WTC11 (cell line): ENCODE measurements around the gene GALNT2. TPM values are rescaled to one million over a fixed set of nuclear protein-coding genes. Genes with fewer than 3 reads are reported as not detected.

Experiments used
- ATAC-seq: fragments of 200-7000 bp; cut with Tn5 transposase; 2 replicates; pipeline ENCODE4 v1.10.0; 2021; ENCODE audit warnings: mild to moderate bottlenecking, moderate library complexity
- CTCF ChIA-PET: fragments of 300-600 bp; sonication (Branson Sonifier 250); formaldehyde crosslinking; loops from one replicate; lab custom pipeline; 2021; ENCODE audit warnings: antibody characterized with exemption; lab: Charles Lee
- POLR2A ChIA-PET: fragments of 350-600 bp; sonication (Branson Sonifier 250); formaldehyde crosslinking; loops from one replicate; lab custom pipeline; 2021; ENCODE audit warnings: antibody characterized with exemption; lab: Charles Lee
- DNase-seq: peaks from one replicate; pipeline ENCODE4 v3.0.0; 2021; ENCODE audit warnings: low spot score
- H3K27ac Mint-ChIP-seq: 2 replicates; pipeline ENCODE4 v1.8.0; 2021; ENCODE audit warnings: mixed read lengths
- H3K27me3 Mint-ChIP-seq: 2 replicates; pipeline ENCODE4 v1.8.0; 2021; ENCODE audit warnings: low read depth, mild to moderate bottlenecking, moderate library complexity, mixed read lengths
- H3K36me3 Mint-ChIP-seq: 2 replicates; pipeline ENCODE4 v1.8.0; 2021; ENCODE audit warnings: mixed read lengths
- H3K4me1 Mint-ChIP-seq: 2 replicates; pipeline ENCODE4 v1.8.0; 2022; ENCODE audit warnings: mixed read lengths
- H3K4me3 Mint-ChIP-seq: 2 replicates; pipeline ENCODE4 v1.8.0; 2021; ENCODE audit warnings: mild to moderate bottlenecking, moderate library complexity, mixed read lengths
- H3K9me3 Mint-ChIP-seq: 2 replicates; pipeline ENCODE4 v1.8.0; 2021; ENCODE audit warnings: mixed read lengths
- CREB1 ChIP-seq: sonication (generic); formaldehyde crosslinking; IDR thresholded peaks from 2 replicates; pipeline ENCODE4 v1.8.0; 2023; ENCODE audit warnings: mild to moderate bottlenecking, missing genetic modification reagents
- CREM ChIP-seq: sonication (generic); formaldehyde crosslinking; IDR thresholded peaks from 2 replicates; pipeline ENCODE4 v1.8.1; 2022; ENCODE audit warnings: mild to moderate bottlenecking, missing genetic modification reagents, moderate library complexity
- ESRRA ChIP-seq: sonication (generic); formaldehyde crosslinking; IDR thresholded peaks from 2 replicates; pipeline ENCODE4 v1.8.1; 2022; ENCODE audit warnings: mild to moderate bottlenecking, missing genetic modification reagents, borderline replicate concordance
- FOXP1 ChIP-seq: sonication (generic); formaldehyde crosslinking; IDR thresholded peaks from 2 replicates; pipeline ENCODE4 v1.8.0; 2022; ENCODE audit warnings: missing genetic modification reagents, mild to moderate bottlenecking, moderate library complexity, borderline replicate concordance
- GRHL2 ChIP-seq: fragments of 250-450 bp; sonication (Bioruptor Pico); IDR thresholded peaks from 2 replicates; pipeline ENCODE4 v1.8.0; 2022; ENCODE audit warnings: mild to moderate bottlenecking, moderate library complexity; ENCODE audit not compliant: insufficient replicate concordance, severe bottlenecking
- GTF2I ChIP-seq: fragments of 250-450 bp; sonication (Bioruptor Pico); conservative IDR thresholded peaks from 2 replicates; pipeline ENCODE4 v1.4.0; 2021; ENCODE audit warnings: mild to moderate bottlenecking
- HMGA2 ChIP-seq: fragments of 250-450 bp; sonication (Bioruptor Pico); IDR thresholded peaks from 2 replicates; pipeline ENCODE4 v1.4.0; 2021; ENCODE audit warnings: mild to moderate bottlenecking, moderate library complexity
- NFE2L1 ChIP-seq: sonication (generic); formaldehyde crosslinking; IDR thresholded peaks from 2 replicates; pipeline ENCODE4 v1.8.1; 2023; ENCODE audit warnings: missing genetic modification reagents
- NR3C1 ChIP-seq: sonication (generic); formaldehyde crosslinking; conservative IDR thresholded peaks from 2 replicates; pipeline ENCODE4 v1.8.1; 2023; ENCODE audit warnings: low read depth, mild to moderate bottlenecking, missing genetic modification reagents
- PRRX2 ChIP-seq: fragments of 250-450 bp; sonication (Bioruptor Pico); IDR thresholded peaks from 2 replicates; pipeline ENCODE4 v1.8.0; 2021; ENCODE audit warnings: mild to moderate bottlenecking
- RORB ChIP-seq: fragments of 250-450 bp; sonication (Bioruptor Pico); IDR thresholded peaks from 2 replicates; pipeline ENCODE4 v1.9.0; 2021; ENCODE audit warnings: mild to moderate bottlenecking
- ZNF219 ChIP-seq: sonication (generic); formaldehyde crosslinking; IDR thresholded peaks from 2 replicates; pipeline ENCODE4 v1.8.0; 2023; ENCODE audit warnings: missing genetic modification reagents, mild to moderate bottlenecking, borderline replicate concordance
- ZNF317 ChIP-seq: sonication (generic); formaldehyde crosslinking; IDR thresholded peaks from 2 replicates; pipeline ENCODE4 v1.8.1; 2023; ENCODE audit warnings: low read depth, mild to moderate bottlenecking, moderate library complexity, missing genetic modification reagents, borderline replicate concordance
- ZNF396 ChIP-seq: fragments of 250-450 bp; sonication (Bioruptor Pico); IDR thresholded peaks from 2 replicates; pipeline ENCODE4 v1.8.0; 2021; ENCODE audit warnings: mild to moderate bottlenecking, moderate library complexity, borderline replicate concordance
- ZNF671 ChIP-seq: fragments of 250-450 bp; sonication (Bioruptor Pico); IDR thresholded peaks from 2 replicates; pipeline ENCODE4 v1.8.0; 2021; ENCODE audit warnings: mild to moderate bottlenecking
- total RNA-seq: library from RNA; stranded (reverse); gene quantifications from 3 replicates; pipeline ENCODE4 v1.2.3, GENCODE V29; 2021
- TF ChIP-seq, protein P1 (sequence below): sonication (generic); formaldehyde crosslinking; IDR thresholded peaks from 2 replicates; pipeline ENCODE4 v1.8.1; 2023; ENCODE audit warnings: mild to moderate bottlenecking, missing genetic modification reagents, borderline replicate concordance
- TF ChIP-seq, protein P2 (sequence below): sonication (generic); formaldehyde crosslinking; IDR thresholded peaks from 2 replicates; pipeline ENCODE4 v1.8.1; 2022; ENCODE audit warnings: low read depth, missing genetic modification reagents, borderline replicate concordance
- TF ChIP-seq, protein P3 (sequence below): sonication (generic); formaldehyde crosslinking; IDR thresholded peaks from 2 replicates; pipeline ENCODE4 v1.8.0; 2022; ENCODE audit warnings: mild to moderate bottlenecking, missing genetic modification reagents
- TF ChIP-seq, protein P4 (sequence below): fragments of 250-450 bp; sonication (Bioruptor Pico); IDR thresholded peaks from 2 replicates; pipeline ENCODE4 v1.8.0; 2021; ENCODE audit warnings: mild to moderate bottlenecking
- TF ChIP-seq, protein P5 (sequence below): sonication (generic); formaldehyde crosslinking; IDR thresholded peaks from 2 replicates; pipeline ENCODE4 v1.8.1; 2023; ENCODE audit warnings: mild to moderate bottlenecking, moderate library complexity, missing genetic modification reagents
- TF ChIP-seq, protein P6 (sequence below): fragments of 200-600 bp; IDR thresholded peaks from 2 replicates; pipeline ENCODE4 v1.8.0; 2022; ENCODE audit warnings: antibody characterized with exemption

The GALNT2 gene
- total RNA-seq, 1 experiment from 2014 or later, result 74.8 TPM

DNA sequence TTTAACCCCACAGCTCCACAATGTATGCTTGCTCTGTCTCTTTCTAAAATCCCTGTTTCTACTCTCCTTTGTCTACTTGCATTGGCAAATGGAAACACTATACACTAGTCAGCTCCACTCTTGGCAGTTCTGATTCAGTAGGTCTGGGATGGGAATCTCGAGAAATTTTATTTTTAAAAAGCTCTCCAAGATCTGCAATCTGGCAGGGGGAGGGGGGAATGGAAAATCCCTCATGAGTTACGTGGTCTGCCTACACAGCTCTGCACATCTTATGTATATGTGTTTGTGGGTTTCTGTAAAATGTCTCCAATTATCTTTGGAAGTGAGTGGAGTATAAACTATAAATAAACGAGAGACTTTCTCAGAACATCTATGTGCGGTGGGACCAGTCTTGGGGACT, 9.9 kb upstream of the GALNT2 start (continued):
- TF ChIP-seq, protein P1, sequence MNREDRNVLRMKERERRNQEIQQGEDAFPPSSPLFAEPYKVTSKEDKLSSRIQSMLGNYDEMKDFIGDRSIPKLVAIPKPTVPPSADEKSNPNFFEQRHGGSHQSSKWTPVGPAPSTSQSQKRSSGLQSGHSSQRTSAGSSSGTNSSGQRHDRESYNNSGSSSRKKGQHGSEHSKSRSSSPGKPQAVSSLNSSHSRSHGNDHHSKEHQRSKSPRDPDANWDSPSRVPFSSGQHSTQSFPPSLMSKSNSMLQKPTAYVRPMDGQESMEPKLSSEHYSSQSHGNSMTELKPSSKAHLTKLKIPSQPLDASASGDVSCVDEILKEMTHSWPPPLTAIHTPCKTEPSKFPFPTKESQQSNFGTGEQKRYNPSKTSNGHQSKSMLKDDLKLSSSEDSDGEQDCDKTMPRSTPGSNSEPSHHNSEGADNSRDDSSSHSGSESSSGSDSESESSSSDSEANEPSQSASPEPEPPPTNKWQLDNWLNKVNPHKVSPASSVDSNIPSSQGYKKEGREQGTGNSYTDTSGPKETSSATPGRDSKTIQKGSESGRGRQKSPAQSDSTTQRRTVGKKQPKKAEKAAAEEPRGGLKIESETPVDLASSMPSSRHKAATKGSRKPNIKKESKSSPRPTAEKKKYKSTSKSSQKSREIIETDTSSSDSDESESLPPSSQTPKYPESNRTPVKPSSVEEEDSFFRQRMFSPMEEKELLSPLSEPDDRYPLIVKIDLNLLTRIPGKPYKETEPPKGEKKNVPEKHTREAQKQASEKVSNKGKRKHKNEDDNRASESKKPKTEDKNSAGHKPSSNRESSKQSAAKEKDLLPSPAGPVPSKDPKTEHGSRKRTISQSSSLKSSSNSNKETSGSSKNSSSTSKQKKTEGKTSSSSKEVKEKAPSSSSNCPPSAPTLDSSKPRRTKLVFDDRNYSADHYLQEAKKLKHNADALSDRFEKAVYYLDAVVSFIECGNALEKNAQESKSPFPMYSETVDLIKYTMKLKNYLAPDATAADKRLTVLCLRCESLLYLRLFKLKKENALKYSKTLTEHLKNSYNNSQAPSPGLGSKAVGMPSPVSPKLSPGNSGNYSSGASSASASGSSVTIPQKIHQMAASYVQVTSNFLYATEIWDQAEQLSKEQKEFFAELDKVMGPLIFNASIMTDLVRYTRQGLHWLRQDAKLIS (CRISPR knock-in tag), result no peak
- no peak for TF ChIP-seq GTF2I (CRISPR knock-in tag)
- no peak for TF ChIP-seq ESRRA (CRISPR knock-in tag)
- no peak for TF ChIP-seq NR3C1 (CRISPR knock-in tag)
- no peak for TF ChIP-seq PRRX2 (CRISPR knock-in tag)
- TF ChIP-seq, protein P2, sequence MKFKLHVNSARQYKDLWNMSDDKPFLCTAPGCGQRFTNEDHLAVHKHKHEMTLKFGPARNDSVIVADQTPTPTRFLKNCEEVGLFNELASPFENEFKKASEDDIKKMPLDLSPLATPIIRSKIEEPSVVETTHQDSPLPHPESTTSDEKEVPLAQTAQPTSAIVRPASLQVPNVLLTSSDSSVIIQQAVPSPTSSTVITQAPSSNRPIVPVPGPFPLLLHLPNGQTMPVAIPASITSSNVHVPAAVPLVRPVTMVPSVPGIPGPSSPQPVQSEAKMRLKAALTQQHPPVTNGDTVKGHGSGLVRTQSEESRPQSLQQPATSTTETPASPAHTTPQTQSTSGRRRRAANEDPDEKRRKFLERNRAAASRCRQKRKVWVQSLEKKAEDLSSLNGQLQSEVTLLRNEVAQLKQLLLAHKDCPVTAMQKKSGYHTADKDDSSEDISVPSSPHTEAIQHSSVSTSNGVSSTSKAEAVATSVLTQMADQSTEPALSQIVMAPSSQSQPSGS (CRISPR knock-in tag), result no peak
- TF ChIP-seq ZNF396 (CRISPR knock-in tag), result no peak
- no peak for TF ChIP-seq HMGA2 (CRISPR knock-in tag)

DNA sequence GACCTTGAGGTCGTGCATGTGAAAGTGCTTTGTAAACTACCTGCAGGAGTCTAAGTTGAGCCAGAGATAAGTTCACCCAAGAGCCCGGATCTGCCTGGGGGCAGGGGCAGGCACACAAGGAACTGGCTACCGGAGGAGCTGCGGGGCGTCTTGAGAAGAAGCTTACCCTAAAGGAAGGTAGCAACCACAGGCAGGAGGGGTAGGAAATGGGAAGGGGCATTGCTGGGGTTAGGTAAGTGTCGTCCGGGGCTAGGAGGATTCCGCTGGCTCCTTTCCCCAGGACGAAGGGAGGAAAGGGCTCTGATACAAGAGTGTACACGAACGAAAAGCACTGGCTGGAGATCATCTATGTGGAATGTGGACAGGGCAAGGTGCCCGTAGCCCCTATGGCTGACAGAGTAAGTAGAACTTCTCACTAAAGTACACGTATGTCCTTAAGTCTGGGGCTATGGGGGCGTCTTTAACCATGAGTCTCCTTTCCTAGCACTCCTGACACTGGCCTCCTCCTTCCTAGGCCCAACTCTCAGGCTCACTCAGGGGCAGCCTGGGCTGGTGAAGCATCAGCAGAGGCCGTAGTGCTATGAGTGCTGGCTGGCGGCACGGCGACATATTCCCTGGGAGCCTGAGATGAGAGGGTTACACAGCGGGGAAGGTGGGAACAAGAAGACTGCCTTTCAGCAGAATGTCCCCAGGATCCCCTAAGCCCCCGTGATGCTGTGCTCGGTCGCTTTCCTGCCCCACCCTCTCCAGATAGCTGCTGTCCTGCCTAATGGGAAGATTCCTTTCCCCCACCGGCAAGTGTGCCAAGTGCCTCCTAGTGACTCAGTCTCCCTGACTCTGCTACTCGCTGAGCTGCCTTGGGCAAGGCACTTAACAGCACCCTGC, 9.1 kb upstream of the GALNT2 start:
- ChIA-PET CTCF (no interaction called here), POLR2A (no interaction called here)
- peaks cover 7% of the 10 kb centered on the region; the same call in 1 of the 2 replicates for H3K4me1 Mint-ChIP-seq
- peaks cover 23% of the 10 kb centered on the region for H3K9me3 Mint-ChIP-seq
- no peak overlapping the region for H3K4me3 Mint-ChIP-seq
- peaks cover 2% of the 10 kb centered on the region; the same call in 1 of the 2 replicates for H3K27me3 Mint-ChIP-seq
- ATAC-seq (no peak), DNase-seq (no peak)
- H3K27ac Mint-ChIP-seq, result no peak overlapping the region
- H3K36me3 Mint-ChIP-seq, result peaks cover 12% of the 10 kb centered on the region
- TF ChIP-seq, protein P3, sequence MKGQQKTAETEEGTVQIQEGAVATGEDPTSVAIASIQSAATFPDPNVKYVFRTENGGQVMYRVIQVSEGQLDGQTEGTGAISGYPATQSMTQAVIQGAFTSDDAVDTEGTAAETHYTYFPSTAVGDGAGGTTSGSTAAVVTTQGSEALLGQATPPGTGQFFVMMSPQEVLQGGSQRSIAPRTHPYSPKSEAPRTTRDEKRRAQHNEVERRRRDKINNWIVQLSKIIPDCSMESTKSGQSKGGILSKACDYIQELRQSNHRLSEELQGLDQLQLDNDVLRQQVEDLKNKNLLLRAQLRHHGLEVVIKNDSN, result no peak
- TF ChIP-seq ZNF671 (CRISPR knock-in tag), result no peak
- no peak for TF ChIP-seq GRHL2 (CRISPR knock-in tag)
- TF ChIP-seq NFE2L1 (CRISPR knock-in tag), result no peak
- TF ChIP-seq RORB (CRISPR knock-in tag), result no peak
- TF ChIP-seq, protein P4, sequence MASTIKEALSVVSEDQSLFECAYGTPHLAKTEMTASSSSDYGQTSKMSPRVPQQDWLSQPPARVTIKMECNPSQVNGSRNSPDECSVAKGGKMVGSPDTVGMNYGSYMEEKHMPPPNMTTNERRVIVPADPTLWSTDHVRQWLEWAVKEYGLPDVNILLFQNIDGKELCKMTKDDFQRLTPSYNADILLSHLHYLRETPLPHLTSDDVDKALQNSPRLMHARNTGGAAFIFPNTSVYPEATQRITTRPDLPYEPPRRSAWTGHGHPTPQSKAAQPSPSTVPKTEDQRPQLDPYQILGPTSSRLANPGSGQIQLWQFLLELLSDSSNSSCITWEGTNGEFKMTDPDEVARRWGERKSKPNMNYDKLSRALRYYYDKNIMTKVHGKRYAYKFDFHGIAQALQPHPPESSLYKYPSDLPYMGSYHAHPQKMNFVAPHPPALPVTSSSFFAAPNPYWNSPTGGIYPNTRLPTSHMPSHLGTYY (CRISPR knock-in tag), result no peak
- TF ChIP-seq ZNF219 (CRISPR knock-in tag), result no peak
- TF ChIP-seq FOXP1 (CRISPR knock-in tag), result no peak
- no peak for TF ChIP-seq CREM (CRISPR knock-in tag)
- no peak for TF ChIP-seq CREB1
- TF ChIP-seq, protein P5, sequence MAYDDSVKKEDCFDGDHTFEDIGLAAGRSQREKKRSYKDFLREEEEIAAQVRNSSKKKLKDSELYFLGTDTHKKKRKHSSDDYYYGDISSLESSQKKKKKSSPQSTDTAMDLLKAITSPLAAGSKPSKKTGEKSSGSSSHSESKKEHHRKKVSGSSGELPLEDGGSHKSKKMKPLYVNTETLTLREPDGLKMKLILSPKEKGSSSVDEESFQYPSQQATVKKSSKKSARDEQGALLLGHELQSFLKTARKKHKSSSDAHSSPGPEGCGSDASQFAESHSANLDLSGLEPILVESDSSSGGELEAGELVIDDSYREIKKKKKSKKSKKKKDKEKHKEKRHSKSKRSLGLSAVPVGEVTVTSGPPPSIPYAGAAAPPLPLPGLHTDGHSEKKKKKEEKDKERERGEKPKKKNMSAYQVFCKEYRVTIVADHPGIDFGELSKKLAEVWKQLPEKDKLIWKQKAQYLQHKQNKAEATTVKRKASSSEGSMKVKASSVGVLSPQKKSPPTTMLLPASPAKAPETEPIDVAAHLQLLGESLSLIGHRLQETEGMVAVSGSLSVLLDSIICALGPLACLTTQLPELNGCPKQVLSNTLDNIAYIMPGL, result no peak
- TF ChIP-seq ZNF317, result no peak
- TF ChIP-seq, protein P6, sequence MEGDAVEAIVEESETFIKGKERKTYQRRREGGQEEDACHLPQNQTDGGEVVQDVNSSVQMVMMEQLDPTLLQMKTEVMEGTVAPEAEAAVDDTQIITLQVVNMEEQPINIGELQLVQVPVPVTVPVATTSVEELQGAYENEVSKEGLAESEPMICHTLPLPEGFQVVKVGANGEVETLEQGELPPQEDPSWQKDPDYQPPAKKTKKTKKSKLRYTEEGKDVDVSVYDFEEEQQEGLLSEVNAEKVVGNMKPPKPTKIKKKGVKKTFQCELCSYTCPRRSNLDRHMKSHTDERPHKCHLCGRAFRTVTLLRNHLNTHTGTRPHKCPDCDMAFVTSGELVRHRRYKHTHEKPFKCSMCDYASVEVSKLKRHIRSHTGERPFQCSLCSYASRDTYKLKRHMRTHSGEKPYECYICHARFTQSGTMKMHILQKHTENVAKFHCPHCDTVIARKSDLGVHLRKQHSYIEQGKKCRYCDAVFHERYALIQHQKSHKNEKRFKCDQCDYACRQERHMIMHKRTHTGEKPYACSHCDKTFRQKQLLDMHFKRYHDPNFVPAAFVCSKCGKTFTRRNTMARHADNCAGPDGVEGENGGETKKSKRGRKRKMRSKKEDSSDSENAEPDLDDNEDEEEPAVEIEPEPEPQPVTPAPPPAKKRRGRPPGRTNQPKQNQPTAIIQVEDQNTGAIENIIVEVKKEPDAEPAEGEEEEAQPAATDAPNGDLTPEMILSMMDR, result no peak
